HEK293 (cell line): Measurements from ENCODE around the gene SIRPA.

Experiments used
- CTCF ChIA-PET: fragments of 350-600 bp; formaldehyde crosslinking; extraction: SDS; loops from one replicate; lab custom pipeline; 2021; ENCODE audit warnings: antibody characterized with exemption; lab: Yijun Ruan, JAX
- POLR2A ChIA-PET: fragments of 300-600 bp; formaldehyde crosslinking; extraction: SDS; loops from one replicate; lab custom pipeline; 2020; ENCODE audit warnings: antibody characterized with exemption, inconsistent platforms; lab: Yijun Ruan, JAX
- H3K27ac ChIP-seq: fragments of 200-500 bp; sonication (Bioruptor generic); 2 replicates; pipeline ENCODE4 v1.5.1; 2014; ENCODE audit warnings: low read depth, low read length, control low read depth, inconsistent platforms; ENCODE audit errors: extremely low read depth
- H3K36me3 ChIP-seq, 2 experiments: fragments of 200-500 bp in 1 of 2; sonication (Bioruptor generic) in 1 of 2; 1 replicate in 1 of 2; 2 replicates in 1 of 2; pipeline ENCODE4 v1.5.1; 2014 to 2017; ENCODE audit warnings: inconsistent platforms in 2 of 2, low read length in 2 of 2; ENCODE audit not compliant: control insufficient read depth in 2 of 2, insufficient read depth in 1 of 2
- H3K4me1 ChIP-seq: fragments of 200-500 bp; sonication (Bioruptor generic); 2 replicates; pipeline ENCODE4 v1.5.1; 2014; ENCODE audit warnings: mild to moderate bottlenecking, low read length, inconsistent platforms; ENCODE audit not compliant: control insufficient read depth, insufficient read depth
- H3K4me3 ChIP-seq: 2 replicates; pipeline ENCODE4 v1.5.1; 2011; ENCODE audit warnings: low read depth, mild to moderate bottlenecking, control low read depth, low read length, moderate library complexity
- H3K9me3 ChIP-seq: fragments of 200-500 bp; sonication (Bioruptor generic); 2 replicates; pipeline ENCODE4 v1.5.1; 2014; ENCODE audit warnings: low read depth, low read length, inconsistent platforms; ENCODE audit not compliant: control insufficient read depth, insufficient read depth
- KLF10 ChIP-seq: fragments of 450-650 bp; IDR thresholded peaks from 2 replicates; pipeline ENCODE4 v1.5.1; 2018; ENCODE audit warnings: missing biosample characterization, mild to moderate bottlenecking, missing genetic modification characterization
- MEIS1 ChIP-seq: sonication (generic); formaldehyde crosslinking; IDR thresholded peaks from 2 replicates; pipeline ENCODE4 v1.8.1; 2022; ENCODE audit warnings: missing genetic modification reagents, mild to moderate bottlenecking, borderline replicate concordance
- TCF7L2 ChIP-seq: IDR thresholded peaks from 2 replicates; pipeline ENCODE4 v1.6.1; 2011; ENCODE audit warnings: low read depth, mild to moderate bottlenecking, inconsistent platforms, low read length, moderate library complexity, borderline replicate concordance
- ZBTB21 ChIP-seq: fragments of 450-650 bp; formaldehyde crosslinking; IDR thresholded peaks from 2 replicates; pipeline ENCODE4 v1.5.1; 2017; ENCODE audit warnings: missing biosample characterization, missing genetic modification characterization
- ZFP41 ChIP-seq: fragments of 450-650 bp; formaldehyde crosslinking; IDR thresholded peaks from 2 replicates; pipeline ENCODE4 v1.5.1; 2016; ENCODE audit warnings: missing biosample characterization, missing genetic modification characterization, borderline replicate concordance
- ZNF155 ChIP-seq: fragments of 450-650 bp; formaldehyde crosslinking; IDR thresholded peaks from 2 replicates; pipeline ENCODE4 v1.5.1; 2016; ENCODE audit warnings: missing biosample characterization, missing genetic modification characterization
- ZNF202 ChIP-seq: fragments of 450-650 bp; formaldehyde crosslinking; IDR thresholded peaks from 2 replicates; pipeline ENCODE4 v1.5.1; 2016; ENCODE audit warnings: missing biosample characterization, missing genetic modification characterization, borderline replicate concordance
- ZNF248 ChIP-seq: fragments of 450-650 bp; formaldehyde crosslinking; IDR thresholded peaks from 2 replicates; pipeline ENCODE4 v1.5.1; 2017; ENCODE audit warnings: missing biosample characterization, missing genetic modification characterization
- ZNF341 ChIP-seq: fragments of 450-650 bp; formaldehyde crosslinking; IDR thresholded peaks from 2 replicates; pipeline ENCODE4; 2016; ENCODE audit warnings: low read depth, missing biosample characterization, missing genetic modification characterization
- ZNF366 ChIP-seq: fragments of 450-650 bp; formaldehyde crosslinking; conservative IDR thresholded peaks from 2 replicates; pipeline ENCODE4 v1.5.1; 2016; ENCODE audit warnings: missing biosample characterization, missing genetic modification characterization
- ZNF391 ChIP-seq: fragments of 450-650 bp; formaldehyde crosslinking; IDR thresholded peaks from 2 replicates; pipeline ENCODE4 v1.5.1; 2016; ENCODE audit warnings: low read depth, missing biosample characterization, missing genetic modification characterization, borderline replicate concordance
- ZNF529 ChIP-seq: fragments of 450-650 bp; formaldehyde crosslinking; IDR thresholded peaks from 2 replicates; pipeline ENCODE4 v1.5.1; 2017; ENCODE audit warnings: missing genetic modification characterization, missing biosample characterization; ENCODE audit not compliant: insufficient replicate concordance
- ZNF530 ChIP-seq: fragments of 450-650 bp; formaldehyde crosslinking; IDR thresholded peaks from 2 replicates; pipeline ENCODE4 v1.5.1; 2016; ENCODE audit warnings: low read depth, missing biosample characterization, missing genetic modification characterization
- ZNF555 ChIP-seq: fragments of 450-650 bp; formaldehyde crosslinking; conservative IDR thresholded peaks from 2 replicates; pipeline ENCODE4 v1.5.1; 2017; ENCODE audit warnings: missing biosample characterization, mild to moderate bottlenecking, missing genetic modification characterization, inconsistent platforms
- ZNF596 ChIP-seq: fragments of 450-650 bp; IDR thresholded peaks from 2 replicates; pipeline ENCODE4 v1.5.0; 2018; ENCODE audit warnings: missing biosample characterization, mild to moderate bottlenecking, missing genetic modification characterization, moderate library complexity
- ZNF670 ChIP-seq: fragments of 450-650 bp; formaldehyde crosslinking; IDR thresholded peaks from 2 replicates; pipeline ENCODE4 v1.5.1; 2016; ENCODE audit warnings: missing biosample characterization, missing genetic modification characterization, low read depth
- ZNF701 ChIP-seq: fragments of 450-650 bp; formaldehyde crosslinking; IDR thresholded peaks from 2 replicates; pipeline ENCODE4 v1.5.1; 2016; ENCODE audit warnings: missing biosample characterization, missing genetic modification characterization
- ZSCAN23 ChIP-seq: fragments of 450-650 bp; formaldehyde crosslinking; IDR thresholded peaks from 2 replicates; pipeline ENCODE4 v1.5.1; 2016; ENCODE audit warnings: missing biosample characterization, missing genetic modification characterization
- TF ChIP-seq, protein P1 (sequence below): fragments of 450-650 bp; formaldehyde crosslinking; IDR thresholded peaks from 2 replicates; pipeline ENCODE4 v1.5.1; 2017; ENCODE audit warnings: missing biosample characterization, missing genetic modification characterization
- TF ChIP-seq, protein P2 (sequence below): fragments of 450-650 bp; formaldehyde crosslinking; IDR thresholded peaks from 2 replicates; pipeline ENCODE4 v1.5.1; 2016; ENCODE audit warnings: missing biosample characterization, missing genetic modification characterization
- TF ChIP-seq, protein P3 (sequence below): fragments of 450-650 bp; formaldehyde crosslinking; IDR thresholded peaks from 2 replicates; pipeline ENCODE4 v1.5.1; 2016; ENCODE audit warnings: missing biosample characterization, missing genetic modification characterization, borderline replicate concordance
- TF ChIP-seq, protein P4 (sequence below): fragments of 450-650 bp; formaldehyde crosslinking; IDR thresholded peaks from 2 replicates; pipeline ENCODE4 v1.5.1; 2016; ENCODE audit warnings: missing biosample characterization, missing genetic modification characterization

The SIRPA gene

DNA sequence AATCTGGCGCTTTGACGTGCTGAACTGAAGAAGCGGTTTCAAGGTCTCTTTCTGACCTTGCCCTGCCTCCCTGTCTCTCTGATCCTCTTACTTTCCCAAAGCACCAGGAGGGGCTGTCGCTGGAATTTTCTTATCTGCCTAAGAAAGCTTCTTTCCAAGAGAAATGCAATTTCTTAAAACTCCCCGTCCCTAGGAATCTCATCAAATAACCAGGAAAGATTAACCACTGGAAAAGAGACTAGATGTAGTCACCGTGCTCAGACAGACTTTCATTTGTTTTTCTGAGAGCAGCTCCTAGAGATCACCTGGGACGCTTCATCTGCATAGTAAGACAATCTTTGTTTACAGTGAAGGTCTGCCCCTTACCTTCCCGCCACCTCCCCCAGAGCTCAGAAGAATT, 60.0 kb downstream of the SIRPA start:
- ChIA-PET CTCF (interaction anchor here (0.9 to 2.3 kb wide), 2 partner anchors 10 to 191 kb away, joined by 3 to 15 read pairs; no protein-coding TSS in a partner anchor), POLR2A (no interaction called here)
- Histone ChIP-seq H3K27ac (no peak overlapping the region), H3K36me3 (no peaks in the 10 kb centered on the region), H3K4me3 (no peak overlapping the region), H3K9me3 (no peaks in the 10 kb centered on the region), H3K4me1 (no peaks in the 10 kb centered on the region)
- no peak for TF ChIP-seq ZNF596 (tag by site-specific recombination)
- no peak for TF ChIP-seq ZNF366
- TF ChIP-seq ZNF202 (tag by site-specific recombination), result no peak
- TF ChIP-seq, protein P1, sequence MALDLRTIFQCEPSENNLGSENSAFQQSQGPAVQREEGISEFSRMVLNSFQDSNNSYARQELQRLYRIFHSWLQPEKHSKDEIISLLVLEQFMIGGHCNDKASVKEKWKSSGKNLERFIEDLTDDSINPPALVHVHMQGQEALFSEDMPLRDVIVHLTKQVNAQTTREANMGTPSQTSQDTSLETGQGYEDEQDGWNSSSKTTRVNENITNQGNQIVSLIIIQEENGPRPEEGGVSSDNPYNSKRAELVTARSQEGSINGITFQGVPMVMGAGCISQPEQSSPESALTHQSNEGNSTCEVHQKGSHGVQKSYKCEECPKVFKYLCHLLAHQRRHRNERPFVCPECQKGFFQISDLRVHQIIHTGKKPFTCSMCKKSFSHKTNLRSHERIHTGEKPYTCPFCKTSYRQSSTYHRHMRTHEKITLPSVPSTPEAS (tag by site-specific recombination), result no peak
- TF ChIP-seq, protein P2, sequence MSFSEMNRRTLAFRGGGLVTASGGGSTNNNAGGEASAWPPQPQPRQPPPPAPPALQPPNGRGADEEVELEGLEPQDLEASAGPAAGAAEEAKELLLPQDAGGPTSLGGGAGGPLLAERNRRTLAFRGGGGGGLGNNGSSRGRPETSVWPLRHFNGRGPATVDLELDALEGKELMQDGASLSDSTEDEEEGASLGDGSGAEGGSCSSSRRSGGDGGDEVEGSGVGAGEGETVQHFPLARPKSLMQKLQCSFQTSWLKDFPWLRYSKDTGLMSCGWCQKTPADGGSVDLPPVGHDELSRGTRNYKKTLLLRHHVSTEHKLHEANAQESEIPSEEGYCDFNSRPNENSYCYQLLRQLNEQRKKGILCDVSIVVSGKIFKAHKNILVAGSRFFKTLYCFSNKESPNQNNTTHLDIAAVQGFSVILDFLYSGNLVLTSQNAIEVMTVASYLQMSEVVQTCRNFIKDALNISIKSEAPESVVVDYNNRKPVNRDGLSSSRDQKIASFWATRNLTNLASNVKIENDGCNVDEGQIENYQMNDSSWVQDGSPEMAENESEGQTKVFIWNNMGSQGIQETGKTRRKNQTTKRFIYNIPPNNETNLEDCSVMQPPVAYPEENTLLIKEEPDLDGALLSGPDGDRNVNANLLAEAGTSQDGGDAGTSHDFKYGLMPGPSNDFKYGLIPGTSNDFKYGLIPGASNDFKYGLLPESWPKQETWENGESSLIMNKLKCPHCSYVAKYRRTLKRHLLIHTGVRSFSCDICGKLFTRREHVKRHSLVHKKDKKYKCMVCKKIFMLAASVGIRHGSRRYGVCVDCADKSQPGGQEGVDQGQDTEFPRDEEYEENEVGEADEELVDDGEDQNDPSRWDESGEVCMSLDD (tag by site-specific recombination), result no peak
- no peak for TF ChIP-seq ZFP41 (tag by site-specific recombination)
- TF ChIP-seq KLF10 (tag by site-specific recombination), result no peak
- TF ChIP-seq, protein P3, sequence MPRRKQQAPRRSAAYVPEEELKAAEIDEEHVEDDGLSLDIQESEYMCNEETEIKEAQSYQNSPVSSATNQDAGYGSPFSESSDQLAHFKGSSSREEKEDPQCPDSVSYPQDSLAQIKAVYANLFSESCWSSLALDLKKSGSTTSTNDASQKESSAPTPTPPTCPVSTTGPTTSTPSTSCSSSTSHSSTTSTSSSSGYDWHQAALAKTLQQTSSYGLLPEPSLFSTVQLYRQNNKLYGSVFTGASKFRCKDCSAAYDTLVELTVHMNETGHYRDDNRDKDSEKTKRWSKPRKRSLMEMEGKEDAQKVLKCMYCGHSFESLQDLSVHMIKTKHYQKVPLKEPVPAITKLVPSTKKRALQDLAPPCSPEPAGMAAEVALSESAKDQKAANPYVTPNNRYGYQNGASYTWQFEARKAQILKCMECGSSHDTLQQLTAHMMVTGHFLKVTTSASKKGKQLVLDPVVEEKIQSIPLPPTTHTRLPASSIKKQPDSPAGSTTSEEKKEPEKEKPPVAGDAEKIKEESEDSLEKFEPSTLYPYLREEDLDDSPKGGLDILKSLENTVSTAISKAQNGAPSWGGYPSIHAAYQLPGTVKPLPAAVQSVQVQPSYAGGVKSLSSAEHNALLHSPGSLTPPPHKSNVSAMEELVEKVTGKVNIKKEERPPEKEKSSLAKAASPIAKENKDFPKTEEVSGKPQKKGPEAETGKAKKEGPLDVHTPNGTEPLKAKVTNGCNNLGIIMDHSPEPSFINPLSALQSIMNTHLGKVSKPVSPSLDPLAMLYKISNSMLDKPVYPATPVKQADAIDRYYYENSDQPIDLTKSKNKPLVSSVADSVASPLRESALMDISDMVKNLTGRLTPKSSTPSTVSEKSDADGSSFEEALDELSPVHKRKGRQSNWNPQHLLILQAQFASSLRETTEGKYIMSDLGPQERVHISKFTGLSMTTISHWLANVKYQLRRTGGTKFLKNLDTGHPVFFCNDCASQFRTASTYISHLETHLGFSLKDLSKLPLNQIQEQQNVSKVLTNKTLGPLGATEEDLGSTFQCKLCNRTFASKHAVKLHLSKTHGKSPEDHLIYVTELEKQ, result no peak
- no peak for TF ChIP-seq ZNF341 (tag by site-specific recombination)
- no peak for TF ChIP-seq ZNF701 (tag by site-specific recombination)
- TF ChIP-seq MEIS1 (CRISPR knock-in tag), result no peak
- TF ChIP-seq ZNF155 (tag by site-specific recombination), result no peak

DNA sequence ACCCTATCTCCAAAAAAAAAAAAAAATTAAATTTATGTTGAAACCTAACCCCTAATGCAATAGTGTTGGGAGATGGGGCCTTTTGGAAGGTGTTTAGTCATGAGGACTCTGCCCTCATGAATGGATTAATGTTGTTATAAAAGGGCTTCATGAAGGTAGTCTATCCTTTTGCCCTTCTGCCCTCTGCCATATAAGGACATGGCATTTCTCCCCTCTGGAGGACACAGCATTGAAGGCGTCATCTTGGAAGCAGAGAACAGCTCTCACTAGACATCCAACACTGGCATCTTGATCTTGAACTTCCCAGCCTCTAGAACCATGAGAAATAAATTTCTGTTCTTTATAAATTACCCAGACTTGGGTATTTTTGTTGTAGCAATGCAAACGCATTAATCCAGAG, 63.2 kb downstream of the SIRPA start:
- ChIA-PET POLR2A (no interaction called here), CTCF (interaction anchor here (0.7 to 1.3 kb wide), 4 partner anchors 158 to 1140 kb away, joined by 3 to 4 read pairs (median 4); no protein-coding TSS in a partner anchor)
- TF ChIP-seq, protein P4, sequence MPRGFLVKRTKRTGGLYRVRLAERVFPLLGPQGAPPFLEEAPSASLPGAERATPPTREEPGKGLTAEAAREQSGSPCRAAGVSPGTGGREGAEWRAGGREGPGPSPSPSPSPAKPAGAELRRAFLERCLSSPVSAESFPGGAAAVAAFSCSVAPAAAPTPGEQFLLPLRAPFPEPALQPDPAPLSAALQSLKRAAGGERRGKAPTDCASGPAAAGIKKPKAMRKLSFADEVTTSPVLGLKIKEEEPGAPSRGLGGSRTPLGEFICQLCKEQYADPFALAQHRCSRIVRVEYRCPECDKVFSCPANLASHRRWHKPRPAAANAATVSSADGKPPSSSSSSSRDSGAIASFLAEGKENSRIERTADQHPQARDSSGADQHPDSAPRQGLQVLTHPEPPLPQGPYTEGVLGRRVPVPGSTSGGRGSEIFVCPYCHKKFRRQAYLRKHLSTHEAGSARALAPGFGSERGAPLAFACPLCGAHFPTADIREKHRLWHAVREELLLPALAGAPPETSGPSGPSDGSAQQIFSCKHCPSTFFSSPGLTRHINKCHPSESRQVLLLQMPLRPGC (tag by site-specific recombination), result no peak
- TF ChIP-seq ZBTB21 (tag by site-specific recombination) (no peak), ZNF530 (no peak), ZNF701 (tag by site-specific recombination) (no peak), TCF7L2 (no peak), ZNF391 (tag by site-specific recombination) (no peak), ZSCAN23 (no peak), ZNF529 (no peak), ZNF670 (tag by site-specific recombination) (no peak), ZNF248 (tag by site-specific recombination) (no peak), ZNF555 (no peak)
- no peak overlapping the region for H3K4me3 ChIP-seq
- H3K4me1 ChIP-seq, result no peaks in the 10 kb centered on the region
- no peaks in the 10 kb centered on the region for H3K36me3 ChIP-seq
- H3K27ac ChIP-seq, result no peak overlapping the region
- H3K9me3 ChIP-seq, result no peaks in the 10 kb centered on the region
